ENCODE measurements around the gene HOXB4. TPM values are rescaled to one million over a fixed set of nuclear protein-coding genes. Genes with fewer than 3 reads are reported as not detected.

Gene HOXB4
- total RNA-seq, 1 donor from 2014 or later: 0.79 TPM

- ATAC-seq (no peak), DNase-seq (no peak)
- intact Hi-C loops (cut with micrococcal nuclease): no loop called here
Measured at GRCh38 chr17:48615963-48616716, 38.0 kb upstream of the HOXB4 start.

- intact Hi-C loops (cut with micrococcal nuclease): no loop called here
- ATAC-seq (no peak), DNase-seq (no peak)
Measured at GRCh38 chr17:48615047-48615962, 37.2 kb upstream of the HOXB4 start, which contains the start of gene HOXB8. Gene HOXB8, minus strand, starts transcription at chr17:48615292. Its CDS starts 588 bp downstream, at chr17:48614704.

- no peak for ATAC-seq
- intact Hi-C loops (cut with micrococcal nuclease): no loop called here
Measured at GRCh38 chr17:48613862-48614694, 35.9 kb upstream of the HOXB4 start.

GRCh38 chr17:48612854-48613691 is 34.9 kb upstream of the HOXB4 start:
- ATAC-seq: peak; percentile 37
- peak; percentile 40 for DNase-seq
- intact Hi-C loops (cut with micrococcal nuclease): no loop called here

More at GRCh38 chr17:48613862-48614694, 35.9 kb upstream of the HOXB4 start:
- no peak for DNase-seq

- ATAC-seq: no peak
- intact Hi-C loops (cut with micrococcal nuclease): no loop called here
- no peak for DNase-seq
Measured at GRCh38 chr17:48612456-48612853, 34.3 kb upstream of the HOXB4 start.

GRCh38 chr17:48611681-48612455 is 33.7 kb upstream of the HOXB4 start:
- ATAC-seq (no peak), DNase-seq (no peak)
- intact Hi-C loops (cut with micrococcal nuclease): no loop called here

GRCh38 chr17:48611213-48611612 is 33.1 kb upstream of the HOXB4 start:
- intact Hi-C loops (cut with micrococcal nuclease): no loop called here
- DNase-seq (no peak), ATAC-seq (no peak)

GRCh38 chr17:48610282-48611211 is 32.4 kb upstream of the HOXB4 start, which contains the start of gene HOXB7:
Gene HOXB7, minus strand, starts transcription at chr17:48611017. Its CDS starts 99 bp downstream, at chr17:48610918.
- intact Hi-C loops (cut with micrococcal nuclease): no loop called here
- ATAC-seq (peak; percentile 42), DNase-seq (peak; percentile 75)

- intact Hi-C loops (cut with micrococcal nuclease): no loop called here
- DNase-seq: no peak
- ATAC-seq: no peak
Measured at GRCh38 chr17:48609759-48610281, 31.7 kb upstream of the HOXB4 start.

GRCh38 chr17:48609033-48609432 is 30.9 kb upstream of the HOXB4 start:
- intact Hi-C loops (cut with micrococcal nuclease): no loop called here
- ATAC-seq (no peak), DNase-seq (no peak)

- ATAC-seq: no peak
- intact Hi-C loops (cut with micrococcal nuclease): no loop called here
- DNase-seq: no peak
Measured at GRCh38 chr17:48608494-48608834, 30.3 kb upstream of the HOXB4 start.

- ATAC-seq (no peak), DNase-seq (no peak)
- intact Hi-C loops (cut with micrococcal nuclease): no loop called here
Measured at GRCh38 chr17:48606892-48607614, 28.9 kb upstream of the HOXB4 start.

- DNase-seq: no peak
- intact Hi-C loops (cut with micrococcal nuclease): no loop called here
Measured at GRCh38 chr17:48605991-48606891, 28.1 kb upstream of the HOXB4 start.

GRCh38 chr17:48605409-48605919 is 27.3 kb upstream of the HOXB4 start:
- no peak for DNase-seq
- no peak for ATAC-seq

More at GRCh38 chr17:48605991-48606891, 28.1 kb upstream of the HOXB4 start:
- ATAC-seq: no peak

More at GRCh38 chr17:48605409-48605919, 27.3 kb upstream of the HOXB4 start:
- intact Hi-C loops (cut with micrococcal nuclease): no loop called here

All from left ventricle myocardium superior (tissue), 1 donor.